SK-MEL-5 (cell line): Measurements from ENCODE around the gene ABCA1. TPM values are rescaled to one million over a fixed set of nuclear protein-coding genes. Genes with fewer than 3 reads are reported as not detected.
A peak's percentile ranks its signal among the peaks of the same experiment; 100 is the strongest.

Source experiments
- DNase-seq: peaks from one replicate; pipeline ENCODE4 v3.0.0-alpha.2; 2016; ENCODE audit warnings: low read depth, low spot score
- in situ Hi-C: cut with HindIII; loops from 2 replicates; pipeline ENCODE4 v1.10.0; 2016; ENCODE audit warnings: low sequenced_read_pairs, high pct_unique_total_duplicates, low pct_unique_long_range_greater_than_20kb
- total RNA-seq: library from RNA; depleted of rRNA; stranded (reverse); fragments of >200 nt; shearing (Covaris generic); gene quantifications from 2 replicates; pipeline ENCODE4 v1.2.3, GENCODE V29; 2014

Gene ABCA1
- total RNA-seq, 1 experiment from 2014 or later, result 11.0 TPM

- in situ Hi-C loops, result no loop called here
- no peak for DNase-seq
Observed at GRCh38 chr9:104795082-104795481, 132.9 kb downstream of the ABCA1 start.

GRCh38 chr9:104794070-104794469, 133.9 kb downstream of the ABCA1 start:
- DNase-seq, result no peak
- in situ Hi-C loops, result no loop called here

GRCh38 chr9:104788251-104788650, 139.7 kb downstream of the ABCA1 start:
- no peak for DNase-seq
- in situ Hi-C loops, result no loop called here

DNA sequence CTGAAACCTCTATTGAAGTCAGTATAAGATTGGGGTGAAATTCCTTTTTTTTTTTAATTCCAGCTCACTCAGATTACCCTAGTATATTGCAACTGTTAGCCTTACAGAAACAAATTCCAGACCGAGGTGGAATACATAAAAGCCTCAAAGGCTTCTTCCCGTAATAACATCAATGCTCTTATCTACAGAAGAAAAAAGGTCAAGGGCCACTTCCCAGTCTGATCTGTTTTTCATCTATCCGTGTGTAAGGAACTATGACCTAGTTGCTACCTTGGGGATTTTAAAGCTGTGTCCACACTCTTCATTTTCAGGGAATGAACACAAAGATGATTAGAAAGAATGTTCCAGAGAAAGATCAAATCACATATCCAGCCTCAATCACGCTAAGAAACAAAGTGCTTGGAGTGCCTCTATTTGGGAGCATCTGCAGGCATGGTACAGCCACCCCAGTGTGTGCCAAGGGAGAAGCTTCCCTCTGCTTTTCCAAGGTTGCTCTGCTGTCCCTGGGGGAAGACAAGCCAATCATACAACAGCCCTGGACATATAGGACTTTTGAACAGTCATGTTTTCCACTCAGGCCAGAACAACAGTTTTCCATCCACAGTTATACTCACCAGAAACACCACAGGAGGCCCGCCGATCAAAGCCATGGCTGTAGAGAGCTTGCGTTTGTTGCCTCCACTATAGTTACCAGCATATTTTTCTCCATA, 140.5 kb downstream of the ABCA1 start:
- DNase-seq, result no peak
- in situ Hi-C loops, result no loop called here

GRCh38 chr9:104786293-104786692, 141.7 kb downstream of the ABCA1 start:
- in situ Hi-C loops, result no loop called here
- DNase-seq, result no peak

GRCh38 chr9:104784098-104784497, 143.9 kb downstream of the ABCA1 start:
- no peak for DNase-seq
- in situ Hi-C loops, result no loop called here

DNA sequence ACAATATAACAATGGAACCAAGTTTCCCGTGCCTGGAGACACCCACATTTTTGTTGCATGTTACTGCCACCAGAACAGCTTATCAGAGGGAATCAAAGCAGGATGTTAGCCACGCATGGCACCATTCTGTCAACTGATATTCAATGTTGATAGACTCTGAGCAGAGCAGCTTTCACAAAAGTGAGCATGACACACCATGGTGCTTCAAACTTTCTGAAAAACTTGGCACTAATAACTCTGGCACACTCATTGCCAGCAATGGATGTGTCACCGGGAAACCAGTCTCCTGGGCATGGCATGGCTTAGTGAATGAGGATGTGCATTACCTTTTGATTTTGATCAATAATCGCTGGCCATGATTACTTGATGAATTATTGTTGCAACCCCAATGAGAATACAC, 144.4 kb downstream of the ABCA1 start:
- DNase-seq, result no peak

GRCh38 chr9:104780796-104781395, 147.1 kb downstream of the ABCA1 start:
- in situ Hi-C loops, result no loop called here
- DNase-seq, result peak; percentile 70

More for the DNA sequence above, 144.4 kb downstream of the ABCA1 start:
- in situ Hi-C loops, result no loop called here

DNA sequence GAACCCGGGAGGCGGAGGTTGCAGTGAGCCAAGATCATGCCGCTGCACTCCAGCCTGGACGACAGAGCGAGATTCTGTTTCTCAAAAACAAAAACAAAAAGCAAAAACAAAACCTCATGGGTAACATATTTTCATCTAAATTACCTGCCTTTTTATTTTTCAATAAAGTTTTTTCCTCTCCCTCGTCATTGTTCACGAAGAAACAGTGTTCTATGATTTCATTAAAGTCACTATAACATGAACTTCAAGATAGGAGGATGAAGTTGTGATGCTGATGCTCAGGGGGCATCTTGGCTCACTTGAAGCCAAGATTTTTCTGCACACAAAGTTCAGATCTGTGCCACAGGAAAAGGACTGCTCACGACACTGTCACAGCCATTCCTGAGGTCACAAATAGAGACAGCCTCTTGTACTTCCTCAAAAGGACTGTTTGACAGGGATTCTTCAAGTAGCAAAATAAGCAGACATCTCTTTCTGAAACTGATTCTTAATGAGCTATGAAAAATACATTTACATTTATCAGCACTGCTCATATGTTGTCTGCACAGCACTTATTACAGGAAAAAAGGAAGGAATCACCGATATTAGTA, 147.9 kb downstream of the ABCA1 start:
- no peak for DNase-seq
- in situ Hi-C loops, result no loop called here

GRCh38 chr9:104779334-104779733, 148.6 kb downstream of the ABCA1 start:
- DNase-seq, result no peak
- in situ Hi-C loops, result no loop called here

GRCh38 chr9:104778802-104779201, 149.2 kb downstream of the ABCA1 start:
- in situ Hi-C loops, result no loop called here

GRCh38 chr9:104776797-104777196, 151.2 kb downstream of the ABCA1 start:
- DNase-seq, result no peak
- in situ Hi-C loops, result no loop called here

More at GRCh38 chr9:104778802-104779201, 149.2 kb downstream of the ABCA1 start:
- no peak for DNase-seq

- in situ Hi-C loops, result no loop called here
- no peak for DNase-seq
Observed at GRCh38 chr9:104775976-104776375, 152.0 kb downstream of the ABCA1 start.

- no peak for DNase-seq
- in situ Hi-C loops, result no loop called here
Observed at GRCh38 chr9:104775574-104775936, 152.4 kb downstream of the ABCA1 start.

- no peak for DNase-seq
- in situ Hi-C loops, result no loop called here
Observed at GRCh38 chr9:104774831-104775573, 153.0 kb downstream of the ABCA1 start.

- no peak for DNase-seq
- in situ Hi-C loops, result no loop called here
Observed at GRCh38 chr9:104774132-104774531, 153.8 kb downstream of the ABCA1 start.

GRCh38 chr9:104772714-104773510, 155.0 kb downstream of the ABCA1 start:
- in situ Hi-C loops, result no loop called here

DNA sequence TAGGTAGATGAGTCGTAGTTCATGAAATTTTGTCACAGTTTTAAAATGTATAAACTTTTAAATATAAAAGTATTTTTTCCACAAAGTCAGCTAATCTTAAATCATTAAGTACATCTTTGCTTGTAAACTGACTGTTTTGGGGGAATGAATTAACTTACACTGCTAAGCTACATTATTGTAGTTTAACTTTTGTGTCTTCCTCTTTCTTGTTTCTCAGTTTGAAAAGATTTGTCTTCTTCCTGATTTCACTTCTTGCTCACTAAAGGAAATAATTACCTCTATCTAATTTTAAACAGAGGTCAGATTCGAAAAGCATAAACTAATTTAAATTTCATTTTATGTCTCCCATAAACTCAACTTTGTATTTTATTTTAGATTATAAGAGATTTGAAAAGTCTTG, 158.3 kb downstream of the ABCA1 start:
- in situ Hi-C loops, result no loop called here
- DNase-seq, result no peak

More at GRCh38 chr9:104772714-104773510, 155.0 kb downstream of the ABCA1 start:
- DNase-seq, result peak; percentile 26
